Measurements from ENCODE around the gene GPR17.

The GPR17 gene

DNA sequence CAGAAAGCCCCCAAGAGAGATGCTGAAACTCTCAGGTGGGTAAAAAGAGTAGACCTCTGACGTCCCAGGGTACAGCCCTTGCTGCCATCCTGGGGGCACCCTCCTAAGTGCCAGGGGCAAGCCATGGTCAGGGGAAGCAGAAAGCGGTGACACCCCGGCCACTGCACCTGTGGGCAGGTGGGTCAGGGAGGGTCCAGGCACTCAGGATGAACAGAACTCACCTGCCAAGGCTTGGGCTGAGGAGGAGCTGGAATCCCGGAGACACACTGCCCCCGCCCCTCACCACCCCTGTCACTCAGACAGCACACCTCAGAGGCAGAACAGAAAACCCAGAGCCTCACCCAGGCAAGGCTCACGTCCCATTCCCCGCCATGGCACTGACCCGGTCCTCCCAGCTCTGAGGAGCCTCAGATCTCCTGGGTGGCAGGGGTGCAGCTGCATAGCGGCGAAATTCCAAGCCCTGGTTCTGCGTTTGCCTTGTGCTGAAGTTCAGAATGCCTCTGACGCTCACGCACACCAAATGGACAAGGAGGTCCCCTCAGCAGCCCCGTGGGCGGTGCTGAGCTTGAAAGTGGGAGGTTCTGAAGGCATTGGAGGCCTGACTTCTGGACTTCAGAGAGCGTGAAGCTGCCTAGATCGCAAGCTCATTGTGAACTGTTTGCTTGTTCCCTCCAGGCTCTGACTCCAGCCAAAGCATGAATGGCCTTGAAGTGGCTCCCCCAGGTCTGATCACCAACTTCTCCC lies 4.3 kb downstream of the GPR17 start:
- Histone ChIP-seq H3K36me3 (replicated peaks) (no peaks in the 10 kb centered on the region), H3K27ac (no peak overlapping the region), H3K27me3 (replicated peaks) (no peaks in the 10 kb centered on the region), H3K4me3 (ENCODE audit: low read depth, low read length) (no peak overlapping the region)
- TF ChIP-seq, protein P1, sequence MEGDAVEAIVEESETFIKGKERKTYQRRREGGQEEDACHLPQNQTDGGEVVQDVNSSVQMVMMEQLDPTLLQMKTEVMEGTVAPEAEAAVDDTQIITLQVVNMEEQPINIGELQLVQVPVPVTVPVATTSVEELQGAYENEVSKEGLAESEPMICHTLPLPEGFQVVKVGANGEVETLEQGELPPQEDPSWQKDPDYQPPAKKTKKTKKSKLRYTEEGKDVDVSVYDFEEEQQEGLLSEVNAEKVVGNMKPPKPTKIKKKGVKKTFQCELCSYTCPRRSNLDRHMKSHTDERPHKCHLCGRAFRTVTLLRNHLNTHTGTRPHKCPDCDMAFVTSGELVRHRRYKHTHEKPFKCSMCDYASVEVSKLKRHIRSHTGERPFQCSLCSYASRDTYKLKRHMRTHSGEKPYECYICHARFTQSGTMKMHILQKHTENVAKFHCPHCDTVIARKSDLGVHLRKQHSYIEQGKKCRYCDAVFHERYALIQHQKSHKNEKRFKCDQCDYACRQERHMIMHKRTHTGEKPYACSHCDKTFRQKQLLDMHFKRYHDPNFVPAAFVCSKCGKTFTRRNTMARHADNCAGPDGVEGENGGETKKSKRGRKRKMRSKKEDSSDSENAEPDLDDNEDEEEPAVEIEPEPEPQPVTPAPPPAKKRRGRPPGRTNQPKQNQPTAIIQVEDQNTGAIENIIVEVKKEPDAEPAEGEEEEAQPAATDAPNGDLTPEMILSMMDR (IDR thresholded peaks at IDR 0.05; ENCODE audit: low read depth, low read length, missing control alignments) = no peak
- in situ Hi-C loops (cut with HindIII; ENCODE audit: low pct_ligation_motif_present, low sequenced_read_pairs) = no loop called here
- no peak for DNase-seq

DNA sequence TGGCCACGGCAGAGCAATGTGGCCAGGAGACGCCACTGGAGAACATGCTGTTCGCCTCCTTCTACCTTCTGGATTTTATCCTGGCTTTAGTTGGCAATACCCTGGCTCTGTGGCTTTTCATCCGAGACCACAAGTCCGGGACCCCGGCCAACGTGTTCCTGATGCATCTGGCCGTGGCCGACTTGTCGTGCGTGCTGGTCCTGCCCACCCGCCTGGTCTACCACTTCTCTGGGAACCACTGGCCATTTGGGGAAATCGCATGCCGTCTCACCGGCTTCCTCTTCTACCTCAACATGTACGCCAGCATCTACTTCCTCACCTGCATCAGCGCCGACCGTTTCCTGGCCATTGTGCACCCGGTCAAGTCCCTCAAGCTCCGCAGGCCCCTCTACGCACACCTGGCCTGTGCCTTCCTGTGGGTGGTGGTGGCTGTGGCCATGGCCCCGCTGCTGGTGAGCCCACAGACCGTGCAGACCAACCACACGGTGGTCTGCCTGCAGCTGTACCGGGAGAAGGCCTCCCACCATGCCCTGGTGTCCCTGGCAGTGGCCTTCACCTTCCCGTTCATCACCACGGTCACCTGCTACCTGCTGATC lies 4.9 kb downstream of the GPR17 start:
- TF ChIP-seq, protein P1 (IDR thresholded peaks at IDR 0.05; ENCODE audit: low read depth, low read length, missing control alignments) = no peak
- no peaks in the 10 kb centered on the region for H3K27me3 ChIP-seq (replicated peaks)
- no peak for DNase-seq
- H3K36me3 ChIP-seq (replicated peaks) = no peaks in the 10 kb centered on the region
- no peak overlapping the region for H3K27ac ChIP-seq
- in situ Hi-C loops (cut with HindIII; ENCODE audit: low pct_ligation_motif_present, low sequenced_read_pairs) = no loop called here
- H3K4me3 ChIP-seq (ENCODE audit: low read depth, low read length) = no peak overlapping the region

DNA sequence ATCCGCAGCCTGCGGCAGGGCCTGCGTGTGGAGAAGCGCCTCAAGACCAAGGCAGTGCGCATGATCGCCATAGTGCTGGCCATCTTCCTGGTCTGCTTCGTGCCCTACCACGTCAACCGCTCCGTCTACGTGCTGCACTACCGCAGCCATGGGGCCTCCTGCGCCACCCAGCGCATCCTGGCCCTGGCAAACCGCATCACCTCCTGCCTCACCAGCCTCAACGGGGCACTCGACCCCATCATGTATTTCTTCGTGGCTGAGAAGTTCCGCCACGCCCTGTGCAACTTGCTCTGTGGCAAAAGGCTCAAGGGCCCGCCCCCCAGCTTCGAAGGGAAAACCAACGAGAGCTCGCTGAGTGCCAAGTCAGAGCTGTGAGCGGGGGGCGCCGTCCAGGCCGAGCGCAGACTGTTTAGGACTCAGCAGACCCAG lies 5.4 kb downstream of the GPR17 start:
- no peaks in the 10 kb centered on the region for H3K36me3 ChIP-seq (replicated peaks)
- TF ChIP-seq, protein P1 (IDR thresholded peaks at IDR 0.05; ENCODE audit: low read depth, low read length, missing control alignments) = no peak
- DNase-seq = no peak

DNA sequence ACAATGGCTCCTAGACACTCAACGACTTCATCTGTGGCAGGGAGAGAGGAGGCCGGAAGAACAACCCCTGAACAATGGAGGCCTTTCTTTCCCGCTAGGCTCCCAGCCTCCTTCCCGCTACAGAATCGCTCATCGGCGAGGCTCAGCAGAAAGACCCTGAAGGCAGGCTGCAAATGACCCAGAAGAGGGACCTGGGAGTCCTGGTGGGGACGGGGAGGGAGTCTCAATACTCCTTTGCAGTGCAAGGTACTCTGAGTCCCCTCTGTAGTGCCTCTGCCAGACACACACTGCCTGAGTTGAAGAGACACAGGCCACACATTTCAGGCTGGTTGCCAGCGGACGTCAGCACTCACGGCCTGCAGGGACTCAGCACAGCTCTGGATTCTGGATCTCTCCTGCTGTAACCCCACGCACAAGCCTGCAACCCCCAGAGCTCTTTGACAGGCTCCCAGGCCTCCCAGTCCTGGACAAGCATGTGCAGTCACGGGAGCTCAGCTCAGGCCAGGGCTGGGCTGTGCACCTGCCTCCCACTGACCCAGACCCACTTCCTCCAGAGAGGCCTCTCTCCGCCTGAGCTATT lies 6.1 kb downstream of the GPR17 start:
- in situ Hi-C loops (cut with HindIII; ENCODE audit: low pct_ligation_motif_present, low sequenced_read_pairs) = no loop called here
- no peak for DNase-seq
- no peaks in the 10 kb centered on the region for H3K36me3 ChIP-seq (replicated peaks)

More for the DNA sequence above, 5.4 kb downstream of the GPR17 start:
- in situ Hi-C loops (cut with HindIII; ENCODE audit: low pct_ligation_motif_present, low sequenced_read_pairs) = no loop called here
- H3K27me3 ChIP-seq (replicated peaks) = no peaks in the 10 kb centered on the region
- H3K27ac ChIP-seq = no peak overlapping the region
- H3K4me3 ChIP-seq (ENCODE audit: low read depth, low read length) = no peak overlapping the region

DNA sequence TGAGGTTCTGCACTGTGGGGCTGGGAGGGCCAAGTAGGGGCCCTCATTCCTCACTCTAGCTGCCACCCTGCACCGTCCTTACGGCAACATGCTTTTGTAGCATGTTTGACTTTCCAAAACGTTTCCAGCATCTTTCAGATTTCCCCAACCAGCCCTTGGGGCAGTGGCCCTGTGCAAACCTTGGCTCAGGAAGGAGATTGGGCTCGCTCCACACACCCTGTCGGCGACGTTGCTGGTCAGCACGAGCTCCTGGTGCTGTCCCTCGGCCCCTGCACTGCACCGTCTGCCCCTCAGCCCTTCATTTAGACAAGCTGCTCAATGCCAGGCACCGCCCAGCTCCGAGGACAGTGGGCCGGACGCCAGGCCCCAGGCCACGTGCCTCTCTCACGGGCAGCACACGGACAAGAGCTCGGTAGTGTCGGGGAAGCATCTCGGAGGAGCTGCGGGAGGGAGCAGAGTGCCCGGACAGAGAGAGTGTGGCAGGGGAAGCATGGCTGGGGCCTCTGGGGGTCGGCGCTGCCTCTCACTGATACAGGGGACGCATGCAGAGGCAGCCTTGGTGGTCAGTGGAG lies 6.9 kb downstream of the GPR17 start:
- H3K4me3 ChIP-seq (ENCODE audit: low read depth, low read length) = no peak overlapping the region
- in situ Hi-C loops (cut with HindIII; ENCODE audit: low pct_ligation_motif_present, low sequenced_read_pairs) = no loop called here
- no peak for DNase-seq

More for the DNA sequence above, 6.1 kb downstream of the GPR17 start:
- H3K27me3 ChIP-seq (replicated peaks) = no peaks in the 10 kb centered on the region
- no peak overlapping the region for H3K27ac ChIP-seq
- no peak overlapping the region for H3K4me3 ChIP-seq (ENCODE audit: low read depth, low read length)
- TF ChIP-seq, protein P1 (IDR thresholded peaks at IDR 0.05; ENCODE audit: low read depth, low read length, missing control alignments) = no peak

More for the DNA sequence above, 6.9 kb downstream of the GPR17 start:
- Histone ChIP-seq H3K36me3 (replicated peaks) (no peaks in the 10 kb centered on the region), H3K27me3 (replicated peaks) (no peaks in the 10 kb centered on the region), H3K27ac (no peak overlapping the region)
- TF ChIP-seq, protein P1 (IDR thresholded peaks at IDR 0.05; ENCODE audit: low read depth, low read length, missing control alignments) = no peak

Data from brain microvascular endothelial cell (primary cell).